ENCODE data around the gene SLC12A8.

DNA sequence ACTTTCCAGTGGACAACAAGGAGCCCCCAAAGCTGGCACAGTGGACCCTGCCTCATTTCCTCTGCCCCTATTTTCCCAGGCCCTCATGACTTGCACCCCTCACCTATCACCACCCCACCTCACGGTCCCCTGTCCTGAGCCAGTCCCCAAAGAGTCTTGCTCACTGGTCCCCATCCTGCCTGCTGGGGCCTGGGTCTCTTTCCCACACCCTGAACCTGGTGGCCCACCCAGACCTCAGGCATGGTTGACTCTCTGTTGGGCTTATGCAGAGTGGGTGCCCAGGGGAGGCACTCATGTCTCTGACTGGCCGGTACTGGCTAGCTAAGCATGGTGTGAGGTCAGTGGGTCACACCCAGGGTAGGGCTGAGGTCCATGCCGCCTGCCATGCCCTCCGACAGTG is 73.2 kb downstream of the SLC12A8 start:
- TF ChIP-seq, protein P1, sequence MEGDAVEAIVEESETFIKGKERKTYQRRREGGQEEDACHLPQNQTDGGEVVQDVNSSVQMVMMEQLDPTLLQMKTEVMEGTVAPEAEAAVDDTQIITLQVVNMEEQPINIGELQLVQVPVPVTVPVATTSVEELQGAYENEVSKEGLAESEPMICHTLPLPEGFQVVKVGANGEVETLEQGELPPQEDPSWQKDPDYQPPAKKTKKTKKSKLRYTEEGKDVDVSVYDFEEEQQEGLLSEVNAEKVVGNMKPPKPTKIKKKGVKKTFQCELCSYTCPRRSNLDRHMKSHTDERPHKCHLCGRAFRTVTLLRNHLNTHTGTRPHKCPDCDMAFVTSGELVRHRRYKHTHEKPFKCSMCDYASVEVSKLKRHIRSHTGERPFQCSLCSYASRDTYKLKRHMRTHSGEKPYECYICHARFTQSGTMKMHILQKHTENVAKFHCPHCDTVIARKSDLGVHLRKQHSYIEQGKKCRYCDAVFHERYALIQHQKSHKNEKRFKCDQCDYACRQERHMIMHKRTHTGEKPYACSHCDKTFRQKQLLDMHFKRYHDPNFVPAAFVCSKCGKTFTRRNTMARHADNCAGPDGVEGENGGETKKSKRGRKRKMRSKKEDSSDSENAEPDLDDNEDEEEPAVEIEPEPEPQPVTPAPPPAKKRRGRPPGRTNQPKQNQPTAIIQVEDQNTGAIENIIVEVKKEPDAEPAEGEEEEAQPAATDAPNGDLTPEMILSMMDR (IDR thresholded peaks at IDR 0.05) = no peak
- TF ChIP-seq POLR2AphosphoS5 (IDR thresholded peaks at IDR 0.05) = no peak
- TF ChIP-seq EP300 (IDR thresholded peaks at IDR 0.05) = no peak

Measured in stomach (tissue), 4 donors.